ENCODE measurements around the gene TMF1.

Gene TMF1

DNA sequence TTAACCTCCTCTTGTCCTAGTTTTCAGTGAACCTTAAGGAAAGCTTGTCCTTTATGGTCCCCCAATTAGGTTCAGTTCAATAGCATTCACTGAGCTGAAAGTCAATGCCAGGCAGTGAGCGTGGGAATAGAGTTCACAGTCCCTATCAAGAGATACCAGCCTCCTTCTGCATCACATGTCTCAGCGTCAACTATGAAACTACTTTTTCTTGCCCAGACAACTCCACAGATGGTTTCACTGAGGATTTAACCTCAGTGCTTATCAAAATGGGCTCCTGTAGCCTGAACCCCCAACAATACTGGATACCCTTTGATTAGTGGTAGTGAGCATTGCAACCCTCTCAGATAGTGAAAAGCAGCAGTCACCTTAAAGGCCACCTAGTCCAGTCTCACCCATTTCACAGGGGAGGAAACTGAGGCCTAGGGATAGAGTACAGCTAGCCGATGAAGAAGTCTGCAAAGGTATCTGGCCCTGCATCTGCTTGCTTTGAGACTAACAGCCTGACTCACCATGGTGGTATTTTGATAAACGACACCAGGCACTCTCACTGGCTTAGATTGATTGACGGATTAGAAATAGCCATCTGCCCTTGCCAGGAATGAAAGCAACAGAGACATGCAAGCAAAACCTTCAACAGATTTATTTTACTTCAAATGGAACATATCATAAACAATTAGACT is 29.6 kb upstream of the TMF1 start:
- peak; percentile 33 for DNase-seq (ENCODE audit: low spot score)

DNA sequence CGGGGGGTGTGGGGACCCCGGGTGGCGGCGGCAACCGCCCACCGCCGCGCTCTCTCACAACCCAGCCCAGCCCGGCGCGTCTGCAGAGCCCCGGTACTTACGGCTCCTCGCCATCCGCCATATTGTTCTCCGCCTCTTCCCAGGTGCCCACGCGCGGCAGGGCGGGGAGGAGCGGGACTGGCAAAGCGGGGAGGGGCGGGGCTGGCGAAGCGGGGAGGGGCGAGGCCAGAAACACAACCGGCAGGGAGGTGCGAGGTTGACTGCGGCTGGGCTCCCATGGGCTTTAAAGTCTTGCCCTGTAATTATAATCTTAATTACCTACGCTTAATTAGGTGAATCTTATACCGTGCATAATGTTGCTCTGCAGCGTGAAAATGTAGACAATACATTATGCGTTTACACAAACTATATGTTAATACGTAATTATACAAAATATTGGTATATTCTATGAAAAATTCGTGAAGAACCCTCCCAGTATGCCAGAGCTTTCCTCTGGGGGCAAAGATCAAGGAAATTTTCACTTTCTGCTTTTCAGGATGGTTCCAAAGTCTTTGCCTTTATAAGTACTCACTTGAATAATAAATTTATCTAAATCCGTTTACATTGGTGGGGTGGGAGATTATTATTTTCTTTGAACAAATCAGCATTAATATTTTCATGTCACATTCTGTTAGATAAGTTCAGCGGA is 28.2 kb upstream of the TMF1 start, which contains the start of gene UBA3:
UBA3 (minus strand) TSS at position 133 of the 688 bp plus-strand sequence; CDS start at position 121, 12 bp downstream.
- peak; percentile 89 for DNase-seq (ENCODE audit: low spot score)

DNA sequence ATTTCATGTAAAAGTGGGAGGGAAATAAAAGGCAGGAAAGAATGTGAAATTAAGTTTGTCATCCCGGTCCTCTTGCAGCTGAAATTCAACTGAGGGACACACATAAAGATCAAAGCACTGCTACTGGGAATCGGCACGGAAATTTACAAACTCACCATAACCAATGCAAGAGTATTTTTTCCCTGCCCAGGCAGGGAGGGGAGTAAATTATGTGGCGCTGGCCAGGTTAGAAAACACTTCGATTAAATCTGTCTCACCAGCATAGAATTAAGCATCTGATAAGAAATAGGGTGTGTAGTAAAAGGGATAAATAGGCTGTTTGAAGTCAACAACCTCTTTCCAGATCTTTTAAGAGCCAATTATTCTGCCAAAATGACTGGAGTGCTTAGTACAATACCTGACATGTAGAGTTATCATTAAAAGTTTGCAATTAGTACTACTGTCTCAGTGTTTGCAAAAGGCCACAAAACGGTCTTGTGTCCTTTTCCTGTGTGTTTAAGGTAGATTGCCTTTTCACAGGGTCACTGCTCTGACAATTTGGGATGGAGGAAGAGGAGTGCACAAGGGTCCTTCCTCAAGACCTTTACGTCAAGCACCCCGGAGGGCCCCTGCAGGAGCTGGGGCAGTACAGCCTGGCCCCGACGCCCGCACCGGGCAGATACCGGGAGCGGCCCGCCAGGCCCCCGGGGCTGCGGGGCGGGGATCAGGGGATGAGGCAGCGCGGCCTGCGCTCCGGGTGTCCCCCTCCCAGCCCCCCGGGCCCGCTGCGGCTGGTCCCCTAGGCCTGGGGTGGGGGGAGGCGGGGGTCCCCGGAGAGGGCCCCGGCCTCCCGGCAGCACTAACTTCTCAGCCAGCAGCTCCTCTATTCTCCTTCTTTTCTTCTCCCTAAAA is 27.4 kb upstream of the TMF1 start:
- peak; percentile 8 for DNase-seq (ENCODE audit: low spot score)

DNA sequence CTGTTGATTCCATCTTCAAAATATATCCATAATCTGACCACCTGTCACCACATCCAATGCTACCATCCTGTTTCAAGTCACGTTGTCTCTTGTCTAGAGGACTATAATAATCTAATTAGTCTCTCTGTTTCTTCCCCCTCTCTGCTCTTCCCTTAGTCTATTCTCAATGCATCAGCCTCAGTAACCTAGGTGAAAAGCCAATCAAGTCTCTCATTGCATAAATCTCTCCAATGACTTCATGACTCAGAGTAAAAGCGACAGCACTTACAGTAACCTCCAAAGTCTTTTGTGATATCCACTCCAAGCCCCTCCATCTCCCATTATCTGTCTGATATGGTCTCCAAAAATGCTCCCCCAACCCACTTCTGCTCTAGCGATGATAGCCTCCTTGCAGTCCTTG is 20.8 kb upstream of the TMF1 start:
- no peak for DNase-seq (ENCODE audit: low spot score)

DNA sequence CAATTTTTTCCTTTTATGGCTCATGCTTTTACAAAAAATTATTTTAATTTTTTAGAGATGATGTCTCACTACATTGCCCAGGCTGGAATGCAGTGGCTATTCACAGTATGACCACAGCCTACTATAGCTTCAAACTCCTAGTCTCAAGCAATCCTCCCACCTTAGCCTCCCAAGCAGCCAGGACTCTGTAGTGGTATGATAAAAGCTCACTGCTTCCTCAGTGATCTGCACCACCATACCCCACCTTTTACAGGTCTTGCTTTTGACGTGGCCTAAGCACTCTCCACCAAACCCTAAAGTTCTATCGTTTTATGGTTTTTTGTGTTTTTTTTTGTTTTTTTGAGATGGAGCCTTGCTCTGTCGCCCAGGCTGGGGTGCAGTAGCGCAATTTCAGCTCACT is 14.0 kb upstream of the TMF1 start:
- no peak for DNase-seq (ENCODE audit: low spot score)

DNA sequence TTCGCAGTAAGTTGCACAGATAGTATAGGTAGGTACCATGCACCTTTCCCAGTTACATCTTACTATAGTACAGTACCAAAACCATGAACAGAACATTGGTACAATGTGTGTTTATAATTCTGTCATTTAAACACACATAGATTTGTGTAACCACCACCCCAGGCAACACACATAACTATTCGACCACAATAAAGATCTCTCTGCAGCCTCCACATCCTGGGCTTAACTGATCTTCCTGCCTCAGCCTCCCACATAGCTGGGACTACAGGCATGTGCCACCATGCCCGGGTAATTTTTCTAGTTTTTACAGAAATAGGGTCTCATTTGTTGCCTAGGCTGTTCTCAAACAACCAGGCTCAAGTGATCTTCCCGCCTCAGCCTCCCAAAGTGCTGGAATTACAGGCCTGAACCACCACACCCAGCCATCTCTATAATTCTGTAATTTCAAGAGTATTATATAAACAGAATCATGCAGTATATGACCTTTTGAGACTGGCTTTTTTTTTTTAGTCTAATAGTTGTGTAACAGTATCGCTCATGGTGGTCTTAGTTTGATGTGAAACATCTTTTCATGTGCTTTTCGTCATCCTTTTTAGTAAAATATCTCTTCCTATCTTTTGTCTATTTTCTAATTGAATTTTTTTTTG is 13.3 kb upstream of the TMF1 start:
- DNase-seq (ENCODE audit: low spot score): no peak

DNA sequence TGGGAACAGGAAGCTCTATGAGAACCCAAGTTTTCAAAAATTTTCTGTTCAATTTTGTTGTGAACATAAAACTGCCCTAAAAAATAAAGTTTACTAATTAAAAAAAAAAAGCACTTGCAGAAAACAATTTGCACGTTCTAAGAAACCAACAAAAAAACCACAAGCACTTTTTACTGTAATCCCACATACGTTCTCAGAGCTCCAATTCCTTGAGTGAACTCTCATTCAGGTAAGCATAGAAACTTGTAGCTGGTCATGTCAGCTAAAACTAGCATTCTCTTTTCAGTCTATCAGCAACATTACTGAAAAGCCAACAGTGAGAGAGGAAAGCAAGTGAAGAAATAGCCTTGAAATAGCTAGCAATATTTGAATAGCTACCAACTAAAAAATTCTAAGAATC is 11.5 kb upstream of the TMF1 start:
- DNase-seq (ENCODE audit: low spot score): no peak

DNA sequence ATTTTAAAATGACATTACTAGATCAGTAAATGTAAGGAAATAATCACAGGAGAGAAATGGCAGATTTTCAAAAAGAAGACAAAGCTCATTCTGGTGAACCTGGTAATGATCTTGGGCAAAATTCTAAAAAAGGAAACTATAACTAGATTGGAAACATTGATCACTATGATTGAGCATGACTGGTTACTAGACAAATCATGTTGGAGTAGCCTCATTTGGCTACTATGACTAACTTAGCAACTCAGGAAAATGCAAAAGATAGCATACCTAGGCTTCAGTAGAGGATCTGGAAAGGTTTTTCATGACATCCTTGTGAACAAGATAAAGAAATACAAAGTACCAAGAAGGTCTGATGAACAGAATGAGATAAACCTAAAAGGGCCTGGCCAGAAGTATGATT is 7.6 kb upstream of the TMF1 start:
- DNase-seq (ENCODE audit: low spot score): no peak

DNA sequence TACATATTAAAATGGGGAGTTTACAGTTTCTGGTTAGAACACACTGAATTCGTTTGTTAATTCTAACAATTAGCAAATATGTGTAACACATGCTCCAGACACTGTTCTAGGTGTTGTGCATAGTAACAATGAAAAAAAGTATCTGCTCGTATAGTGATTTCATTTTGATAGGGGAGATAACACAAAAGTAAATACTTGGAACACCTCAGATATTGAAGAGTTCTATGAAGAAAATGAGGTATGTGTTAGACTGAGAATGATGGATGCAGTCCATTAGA is 6.8 kb upstream of the TMF1 start:
- no peak for DNase-seq (ENCODE audit: low spot score)

DNA sequence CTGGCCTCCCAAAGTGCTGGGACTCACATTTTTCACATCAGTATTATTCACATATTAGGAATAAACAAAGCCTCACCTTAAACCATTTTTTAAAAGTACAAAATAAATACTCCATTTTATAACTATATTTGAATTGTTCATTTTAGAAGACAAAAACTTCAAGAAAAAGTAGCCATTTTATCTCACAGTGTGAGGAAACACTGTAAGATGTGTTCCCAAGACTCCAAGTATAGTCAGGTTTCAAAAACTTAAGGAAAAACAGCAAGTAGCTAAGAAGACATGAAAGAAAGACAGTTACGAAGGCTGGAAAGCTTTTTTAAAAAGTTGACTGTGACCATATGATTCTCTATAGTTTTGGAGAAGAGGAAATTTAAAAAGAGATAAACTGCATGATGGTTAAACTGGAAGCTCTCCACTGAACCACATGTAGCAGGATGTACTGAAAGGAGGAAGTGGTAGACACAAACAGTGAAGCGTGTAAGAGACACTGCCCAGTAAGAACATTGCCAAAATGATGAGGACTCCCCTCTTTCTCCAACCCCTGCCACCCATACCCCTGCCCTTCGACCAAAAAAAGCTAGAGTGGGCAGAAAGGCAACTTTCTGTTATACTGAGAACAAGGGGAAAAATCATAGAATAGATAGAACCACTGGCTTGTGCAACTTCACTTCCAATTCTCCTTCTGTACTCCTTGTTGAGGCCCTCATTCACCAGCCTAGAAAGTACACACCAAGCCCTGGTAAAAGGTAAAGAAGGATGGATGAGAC is 6.2 kb upstream of the TMF1 start:
- no peak for DNase-seq (ENCODE audit: low spot score)

DNA sequence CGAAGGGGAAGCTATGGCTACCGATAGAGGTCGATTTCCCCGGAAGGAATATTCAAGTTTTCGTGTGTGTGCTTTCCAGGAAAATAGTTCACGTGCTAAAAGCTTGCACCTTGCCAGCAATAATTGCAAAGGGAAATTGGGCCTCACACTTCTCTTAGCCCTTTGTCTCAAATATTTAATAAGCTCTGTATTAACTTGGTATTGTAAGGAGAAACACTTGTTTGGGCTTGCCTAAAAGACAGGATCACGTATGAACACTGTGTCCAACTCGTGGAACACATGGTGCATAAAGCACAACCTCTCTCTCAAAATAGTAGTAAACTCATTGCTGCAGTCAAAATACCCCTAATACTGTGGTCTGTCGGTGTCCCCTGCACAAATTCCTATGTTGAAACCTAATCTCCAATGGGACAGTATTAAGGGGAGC is 352 bp upstream of the TMF1 start:
- no peak for DNase-seq (ENCODE audit: low spot score)

DNA sequence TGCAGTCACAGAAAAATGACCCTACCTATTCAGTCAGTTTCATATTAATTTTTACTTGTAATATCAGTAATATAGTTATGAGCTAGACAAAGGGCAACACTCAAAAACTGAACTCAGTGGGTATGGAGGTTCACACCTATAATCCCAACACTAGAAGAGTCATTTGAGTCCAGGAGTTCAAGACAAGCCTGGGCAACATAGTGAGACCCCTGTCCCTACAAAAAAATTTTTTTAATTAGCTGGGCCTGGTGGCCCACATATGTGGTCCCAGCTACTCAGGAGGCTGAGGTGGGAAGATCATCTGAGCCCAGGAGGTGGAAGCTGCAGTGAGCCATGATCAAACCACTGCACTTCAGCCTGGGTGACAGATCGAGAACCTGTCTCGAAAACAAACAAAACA is 3.1 kb downstream of the TMF1 start:
- no peak for DNase-seq (ENCODE audit: low spot score)

DNA sequence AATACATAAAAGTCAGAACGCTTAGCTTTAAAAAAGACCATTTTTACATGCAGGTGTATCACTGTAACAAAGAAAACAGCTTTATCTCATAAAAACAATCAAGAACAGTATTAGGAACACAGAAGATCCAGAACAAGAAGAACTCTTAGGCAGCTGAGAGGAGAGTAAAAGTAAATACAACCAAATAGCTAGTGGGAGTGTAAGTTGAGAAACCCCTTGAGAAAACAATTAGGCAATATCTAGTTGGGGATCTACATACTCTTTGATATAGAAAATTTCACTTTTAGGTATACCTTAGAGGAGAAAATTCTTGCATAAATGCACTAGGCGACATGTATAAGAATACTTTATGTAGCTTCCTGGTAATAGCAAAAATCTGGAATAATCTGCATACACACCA is 7.5 kb downstream of the TMF1 start:
- no peak for DNase-seq (ENCODE audit: low spot score)

DNA sequence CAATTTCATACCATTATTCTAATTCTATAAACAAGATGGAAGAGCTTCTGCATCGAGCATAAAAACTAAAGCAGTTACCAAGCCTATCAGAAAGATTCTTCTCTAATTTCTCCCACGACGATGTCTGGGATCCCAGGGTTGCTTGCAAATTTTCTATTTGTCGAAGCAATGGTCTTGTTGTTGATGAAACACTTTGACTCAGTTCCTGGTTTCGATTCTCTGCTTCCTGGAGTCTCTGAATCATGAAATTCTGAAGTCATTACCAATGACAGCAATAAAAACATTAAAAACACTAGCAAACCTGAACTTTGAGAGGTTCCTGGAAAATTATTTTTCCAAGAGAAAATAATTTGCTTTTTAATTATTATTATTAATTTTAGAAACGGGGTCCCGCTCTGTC is 18.7 kb downstream of the TMF1 start:
- no peak for DNase-seq (ENCODE audit: low spot score)

DNA sequence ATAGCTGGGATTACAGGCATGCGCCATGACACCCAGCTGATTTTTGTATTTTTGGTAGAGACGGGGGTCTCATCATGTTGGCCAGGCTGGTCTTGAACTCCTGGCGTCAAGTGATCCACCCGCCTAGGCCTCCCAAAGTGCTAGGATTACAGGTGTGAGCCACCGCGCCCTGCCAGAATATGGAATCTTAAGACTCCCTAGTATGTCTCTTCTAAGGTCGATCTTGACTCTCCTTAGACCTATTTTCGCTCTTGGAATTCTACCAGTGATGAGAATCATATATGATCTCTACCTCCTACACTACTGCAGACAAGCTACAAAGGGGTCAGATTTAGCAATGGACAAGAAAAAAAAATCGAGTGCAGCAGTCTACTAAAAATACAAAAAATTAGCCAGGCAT is 19.4 kb downstream of the TMF1 start:
- DNase-seq (ENCODE audit: low spot score): no peak

DNA sequence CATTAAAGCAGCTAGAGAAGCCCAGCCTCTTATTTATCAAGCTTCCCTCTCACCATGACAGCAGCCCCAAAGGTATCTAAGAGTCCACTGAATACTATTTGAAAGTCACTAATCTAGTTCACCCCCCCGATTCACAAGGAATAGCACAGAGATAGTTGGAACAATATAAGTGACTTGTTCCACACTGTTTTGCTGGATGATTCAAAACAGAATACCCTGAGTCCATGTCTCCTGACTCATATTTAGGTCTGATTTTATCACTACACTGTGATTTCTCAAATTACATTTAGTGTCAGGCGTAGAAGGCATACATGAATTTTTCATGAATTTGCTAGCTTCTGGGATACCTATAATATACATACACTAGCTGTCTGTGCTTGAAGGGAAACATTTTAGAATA is 20.0 kb downstream of the TMF1 start:
- DNase-seq (ENCODE audit: low spot score): no peak

DNA sequence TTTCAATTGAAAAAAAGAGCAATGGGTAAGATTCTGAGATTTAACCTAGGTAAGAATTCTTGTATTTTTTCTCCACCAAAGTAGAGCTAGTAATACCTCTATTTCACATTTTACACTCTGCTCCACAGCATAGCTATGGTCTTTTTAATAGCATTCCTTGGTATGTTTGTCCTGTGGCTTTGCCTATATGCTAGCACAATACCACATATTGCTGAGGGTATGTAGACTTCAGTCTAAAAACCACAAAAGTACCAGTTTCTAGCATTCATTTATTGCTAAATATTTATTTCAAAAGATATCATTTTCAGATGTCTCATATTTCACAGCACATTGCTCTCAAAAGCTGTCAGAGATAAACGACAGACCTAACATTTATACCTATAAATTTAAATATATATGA is 20.5 kb downstream of the TMF1 start:
- no peak for DNase-seq (ENCODE audit: low spot score)

DNA sequence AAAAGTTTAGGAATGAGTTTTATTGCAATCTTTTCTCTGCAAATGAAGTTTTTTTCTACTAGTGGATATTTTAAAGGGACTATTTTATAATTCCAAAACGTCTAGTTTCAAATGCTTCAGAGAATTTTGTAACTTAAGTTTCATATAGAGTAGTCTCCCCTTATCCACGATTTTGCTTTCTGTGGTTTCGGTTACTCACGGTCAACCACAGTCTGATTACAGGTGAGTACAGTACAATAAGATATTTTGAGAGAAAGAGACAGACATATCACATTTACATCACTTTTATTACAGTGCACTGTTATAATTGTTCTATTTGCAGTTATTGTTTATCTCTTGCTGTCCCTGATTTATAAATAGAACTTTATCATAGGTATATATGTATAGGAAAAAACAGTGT is 31.3 kb downstream of the TMF1 start:
- DNase-seq (ENCODE audit: low spot score): no peak

DNA sequence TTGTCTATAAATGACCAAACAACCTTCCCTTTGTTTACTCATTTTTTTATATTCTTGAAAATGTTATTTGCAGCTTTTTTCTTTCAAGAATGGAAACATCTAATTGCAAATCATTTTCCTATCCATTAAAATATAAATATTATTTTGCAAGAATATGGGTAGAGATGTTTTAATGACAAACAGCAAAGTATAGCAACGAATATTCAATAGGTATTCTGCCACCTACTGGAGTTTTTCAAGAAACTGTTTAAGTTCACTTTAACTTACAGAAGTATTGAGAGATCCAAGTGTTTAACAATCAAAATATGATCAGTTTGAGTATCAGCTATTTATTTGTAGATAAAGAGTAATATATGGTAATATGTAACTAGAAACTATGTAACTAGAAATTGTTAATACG is 31.7 kb downstream of the TMF1 start:
- peak; percentile 7 for DNase-seq (ENCODE audit: low spot score)

DNA sequence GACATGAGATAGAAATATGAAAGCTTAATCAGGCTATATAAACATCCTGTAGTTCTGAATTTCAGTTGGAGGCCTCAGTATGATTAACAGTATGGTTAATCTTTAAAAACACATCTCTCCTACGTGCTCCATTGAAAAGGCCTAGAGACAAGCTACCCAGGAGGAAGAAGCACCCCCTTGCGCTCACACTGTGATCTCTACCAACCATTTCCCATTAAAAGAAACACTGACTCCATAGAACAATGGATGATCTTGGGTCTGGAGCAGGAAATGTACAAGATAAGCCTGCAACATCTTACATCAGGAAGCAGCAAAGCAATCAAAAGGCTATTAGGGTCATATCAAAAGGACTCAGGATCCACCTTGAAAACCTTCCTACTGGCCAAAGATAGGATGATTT is 35.2 kb downstream of the TMF1 start:
- DNase-seq (ENCODE audit: low spot score): no peak

DNA sequence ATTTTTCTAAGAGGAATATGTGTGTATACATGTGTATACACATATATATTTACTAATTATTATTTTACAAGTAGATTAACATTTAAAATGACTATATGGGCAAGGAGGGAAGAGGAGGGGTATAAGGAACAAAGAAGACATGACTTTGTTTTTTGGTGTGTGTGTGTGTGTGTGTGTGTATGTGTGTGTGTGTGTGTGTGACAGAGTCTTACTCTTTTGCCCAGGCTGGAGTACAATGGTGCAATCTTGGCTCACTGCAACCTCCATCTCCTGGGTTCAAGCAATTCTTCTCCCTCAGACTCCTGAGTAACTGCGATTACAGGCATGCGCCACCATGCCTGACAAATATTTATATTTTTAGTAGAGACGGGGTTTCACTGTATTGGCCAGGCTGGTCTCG is 36.0 kb downstream of the TMF1 start:
- DNase-seq (ENCODE audit: low spot score): no peak

DNA sequence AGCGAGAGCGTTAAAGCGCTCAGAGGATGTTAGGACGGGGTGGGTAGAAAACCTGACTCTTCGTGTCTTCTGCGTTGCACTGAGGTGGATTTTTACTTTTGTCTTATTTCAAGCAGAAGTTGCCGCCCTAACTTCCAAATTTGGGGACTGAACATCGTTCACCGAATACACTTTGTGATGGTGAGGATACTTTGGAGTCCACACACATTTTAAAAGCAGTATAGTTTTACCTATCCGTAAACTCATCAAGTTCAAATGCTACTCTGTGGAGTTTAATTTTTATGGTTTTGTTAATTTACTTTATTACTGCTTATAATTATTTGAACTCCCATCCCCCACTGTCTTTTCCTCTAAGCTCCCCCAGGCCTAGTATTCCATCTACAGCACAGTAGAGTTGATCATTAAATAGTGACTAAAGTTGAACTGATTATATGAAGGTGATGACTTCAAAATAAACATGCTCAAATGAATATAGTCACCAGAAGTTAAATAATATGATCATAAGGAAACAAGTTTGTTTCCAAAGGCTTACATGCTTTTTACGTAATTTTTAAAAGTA is 38.0 kb downstream of the TMF1 start:
- DNase-seq (ENCODE audit: low spot score): peak; percentile 5
